Astrocyte of the cerebellum (primary cell): ENCODE data around the gene ST6GALNAC4.

Experiments used
- DNase-seq: peaks from one replicate; pipeline ENCODE4 v3.0.0-alpha.2; 2011; ENCODE audit warnings: low read depth
- H3K4me3 ChIP-seq: 2 replicates; pipeline ENCODE4 v1.5.1; 2011; ENCODE audit warnings: mild to moderate bottlenecking, low read depth, low read length, moderate library complexity
- in situ Hi-C: cut with HindIII; loops from 2 replicates; pipeline ENCODE4 v1.10.0; 2017; ENCODE audit warnings: low sequenced_read_pairs
- TF ChIP-seq, protein P1 (sequence below): IDR thresholded peaks from 2 replicates; pipeline ENCODE4 v1.5.1; 2012; ENCODE audit warnings: low read length, low read depth, moderate library complexity, mild to moderate bottlenecking; ENCODE audit errors: missing control alignments

Gene ST6GALNAC4

DNA sequence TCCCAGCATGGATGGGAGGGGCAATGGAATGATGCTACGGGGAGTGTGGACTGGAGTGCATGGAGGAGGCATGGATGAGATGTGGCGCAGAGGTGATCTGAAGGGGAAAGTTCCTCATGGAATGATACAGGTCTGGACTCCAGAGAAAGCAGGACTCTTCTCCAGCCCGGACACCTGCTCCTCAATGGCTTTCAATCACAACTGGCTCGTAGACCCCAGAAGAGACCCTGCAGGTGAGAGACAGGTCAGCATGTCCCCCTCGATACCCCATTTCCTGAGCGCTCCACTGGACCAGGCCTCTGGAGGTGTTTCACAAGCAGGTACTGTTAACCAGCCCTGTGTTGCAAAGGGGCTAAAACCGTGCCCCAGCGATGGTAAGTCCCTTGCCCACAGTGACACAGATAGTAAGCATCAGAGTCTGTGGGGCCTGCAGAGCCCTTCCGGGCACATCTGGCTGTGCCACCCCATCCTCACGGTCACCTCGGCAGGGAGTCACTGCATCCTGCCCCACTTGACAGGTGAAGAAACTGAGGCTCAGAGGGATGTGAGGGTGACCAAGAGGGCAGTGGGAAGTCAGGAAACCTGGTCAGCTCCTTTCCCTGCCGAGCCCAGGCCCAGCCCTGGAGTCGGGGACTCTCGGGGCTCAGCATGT is 26.3 kb upstream of the ST6GALNAC4 start:
- no peak overlapping the region for H3K4me3 ChIP-seq
- DNase-seq, result no peak
- in situ Hi-C loops, result no loop called here
- TF ChIP-seq, protein P1, sequence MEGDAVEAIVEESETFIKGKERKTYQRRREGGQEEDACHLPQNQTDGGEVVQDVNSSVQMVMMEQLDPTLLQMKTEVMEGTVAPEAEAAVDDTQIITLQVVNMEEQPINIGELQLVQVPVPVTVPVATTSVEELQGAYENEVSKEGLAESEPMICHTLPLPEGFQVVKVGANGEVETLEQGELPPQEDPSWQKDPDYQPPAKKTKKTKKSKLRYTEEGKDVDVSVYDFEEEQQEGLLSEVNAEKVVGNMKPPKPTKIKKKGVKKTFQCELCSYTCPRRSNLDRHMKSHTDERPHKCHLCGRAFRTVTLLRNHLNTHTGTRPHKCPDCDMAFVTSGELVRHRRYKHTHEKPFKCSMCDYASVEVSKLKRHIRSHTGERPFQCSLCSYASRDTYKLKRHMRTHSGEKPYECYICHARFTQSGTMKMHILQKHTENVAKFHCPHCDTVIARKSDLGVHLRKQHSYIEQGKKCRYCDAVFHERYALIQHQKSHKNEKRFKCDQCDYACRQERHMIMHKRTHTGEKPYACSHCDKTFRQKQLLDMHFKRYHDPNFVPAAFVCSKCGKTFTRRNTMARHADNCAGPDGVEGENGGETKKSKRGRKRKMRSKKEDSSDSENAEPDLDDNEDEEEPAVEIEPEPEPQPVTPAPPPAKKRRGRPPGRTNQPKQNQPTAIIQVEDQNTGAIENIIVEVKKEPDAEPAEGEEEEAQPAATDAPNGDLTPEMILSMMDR, result no peak

DNA sequence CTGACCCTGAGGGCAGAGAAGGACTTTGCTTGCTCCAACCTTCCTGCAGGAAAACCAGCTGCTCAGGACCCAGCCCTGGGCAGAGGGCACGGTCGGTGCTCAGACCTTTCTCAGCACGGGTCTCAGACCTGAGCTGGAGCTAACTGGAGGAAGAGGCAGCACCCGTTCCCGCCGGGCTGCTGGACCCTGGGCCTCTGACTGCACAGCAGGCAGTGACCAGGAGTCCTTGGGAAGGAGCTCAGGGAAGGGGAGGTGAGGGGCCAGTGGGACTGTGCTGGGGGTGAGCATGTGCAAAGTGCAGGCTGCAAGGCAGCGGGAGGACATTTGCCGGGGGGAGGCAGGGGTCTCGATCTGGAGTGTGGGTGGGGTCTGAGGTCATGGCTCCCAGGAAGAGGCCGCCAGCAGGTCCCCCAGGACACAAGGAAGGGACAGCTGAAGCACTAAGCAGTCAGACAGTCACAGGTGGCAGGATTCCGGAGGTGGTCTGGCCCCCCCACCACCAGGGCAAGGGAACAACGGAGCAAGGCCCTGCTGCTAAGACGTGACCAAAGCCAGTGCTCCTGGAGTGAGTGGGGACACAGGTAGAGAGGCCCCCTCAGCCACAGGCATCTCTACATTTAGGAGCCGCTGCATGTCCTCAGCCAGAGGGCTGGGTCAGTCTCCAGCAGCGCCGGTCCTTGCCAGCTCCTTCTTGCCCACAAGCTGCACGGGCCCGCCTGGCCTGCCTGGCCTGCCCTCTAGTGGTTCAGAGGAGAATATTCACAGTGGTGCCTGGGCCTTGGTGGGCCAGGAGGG is 25.6 kb upstream of the ST6GALNAC4 start:
- DNase-seq, result no peak
- in situ Hi-C loops, result no loop called here

DNA sequence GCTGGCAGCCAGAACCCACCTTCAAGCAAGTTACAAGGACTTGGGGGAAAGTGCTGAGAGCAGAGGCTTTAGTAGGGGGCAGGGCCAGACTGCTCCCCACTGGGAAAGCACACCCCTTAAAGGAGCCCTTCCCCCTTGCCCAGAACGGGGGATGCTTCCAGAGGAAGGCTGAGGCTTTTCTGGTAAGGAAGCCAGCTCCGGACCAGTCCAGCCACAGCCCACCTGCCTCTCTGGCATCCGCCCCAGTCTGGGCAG is 25.0 kb upstream of the ST6GALNAC4 start:
- in situ Hi-C loops, result no loop called here
- H3K4me3 ChIP-seq, result no peak overlapping the region
- DNase-seq, result no peak
- TF ChIP-seq, protein P1, result no peak

More for the DNA sequence above, 25.6 kb upstream of the ST6GALNAC4 start:
- TF ChIP-seq, protein P1, result peak; percentile 90
- H3K4me3 ChIP-seq, result no peak overlapping the region

DNA sequence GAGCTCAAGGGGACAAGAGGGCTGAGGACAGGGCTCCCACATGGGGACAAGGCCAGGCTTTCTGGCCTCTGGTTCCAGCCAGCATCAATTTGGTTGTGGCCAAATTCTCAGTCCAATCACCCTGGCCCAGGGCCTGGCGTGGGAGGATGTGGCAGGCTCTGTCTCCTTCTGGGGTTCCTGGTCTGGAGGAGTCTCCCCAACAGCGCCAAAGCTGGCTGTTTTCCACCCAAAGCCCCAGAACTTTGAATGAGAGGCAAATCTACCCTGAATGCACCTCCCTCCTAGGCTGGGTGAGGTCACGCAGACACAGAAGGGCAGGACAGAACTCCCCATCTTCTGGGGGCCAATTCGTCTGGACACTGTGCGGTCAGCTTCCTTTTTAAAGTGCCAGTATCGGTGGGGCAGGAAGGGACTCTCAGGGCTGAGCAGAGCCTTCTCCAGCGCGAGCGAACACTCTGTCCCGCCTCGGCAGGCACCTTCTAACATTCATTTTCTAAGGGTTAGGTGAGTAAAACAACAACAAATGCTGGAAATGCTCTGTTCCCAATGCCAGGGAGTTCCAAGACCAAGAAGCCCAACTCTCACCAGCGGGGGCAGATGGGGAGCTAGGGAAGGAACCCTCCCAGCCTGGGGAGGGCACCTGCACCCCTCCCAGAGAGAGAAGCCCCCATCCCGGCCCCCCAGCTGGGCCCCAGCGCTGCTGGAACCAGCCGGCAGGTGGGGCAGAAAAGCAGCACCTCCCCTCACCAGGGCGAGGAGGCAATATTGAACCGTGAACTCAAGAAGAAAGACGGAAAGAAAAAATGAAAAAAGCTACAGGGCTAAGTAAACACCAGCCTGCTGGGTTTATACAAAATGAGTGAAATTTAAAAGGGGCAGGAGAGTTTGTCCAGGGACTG is 24.5 kb upstream of the ST6GALNAC4 start:
- in situ Hi-C loops, result no loop called here
- no peak for DNase-seq
- TF ChIP-seq, protein P1, result no peak
- no peak overlapping the region for H3K4me3 ChIP-seq

DNA sequence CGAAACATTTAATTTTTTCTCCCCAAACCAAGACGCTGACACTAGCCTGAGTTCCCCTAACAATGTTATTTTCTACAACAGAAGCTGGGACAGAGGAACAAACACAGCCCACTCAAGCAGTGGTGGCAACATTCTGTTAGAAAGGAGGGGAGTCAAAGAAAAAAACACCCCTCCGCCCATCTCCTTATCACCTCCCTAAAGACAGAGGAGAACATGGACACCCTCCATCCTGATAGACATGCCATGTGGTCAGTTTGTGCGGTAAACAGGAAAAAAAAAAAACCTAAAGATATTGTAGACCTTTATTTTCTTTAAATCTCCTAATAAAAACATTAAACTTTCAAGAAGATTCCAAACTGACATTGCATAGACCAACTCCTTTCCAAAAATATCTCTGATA is 23.8 kb upstream of the ST6GALNAC4 start:
- TF ChIP-seq, protein P1, result no peak
- in situ Hi-C loops, result no loop called here
- no peak for DNase-seq
- no peak overlapping the region for H3K4me3 ChIP-seq

DNA sequence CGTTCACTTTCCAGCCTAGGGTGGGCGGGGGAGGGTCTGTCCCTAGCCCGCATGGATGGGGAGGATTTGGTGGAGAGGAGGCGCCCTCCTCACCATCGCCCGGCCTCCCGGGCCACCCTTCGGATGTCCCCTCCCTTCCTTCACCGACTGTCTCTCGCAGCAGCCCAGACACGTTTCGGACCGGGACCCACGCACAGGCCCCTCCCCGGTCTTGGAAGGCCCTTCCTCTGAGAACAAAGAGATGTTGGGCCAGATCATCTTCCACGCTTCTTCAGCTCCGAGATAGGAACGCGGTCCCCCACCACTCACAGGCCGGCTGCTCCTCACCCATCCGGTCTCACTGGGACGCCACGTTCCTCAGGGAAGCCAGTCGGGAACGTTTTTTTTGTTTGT is 21.5 kb upstream of the ST6GALNAC4 start:
- H3K4me3 ChIP-seq, result peak overlapping the region; percentile 90
- TF ChIP-seq, protein P1, result no peak
- in situ Hi-C loops, result loop anchor here (10.0 kb wide), 1 partner anchor 157 kb away; no protein-coding TSS in a partner anchor
- DNase-seq, result no peak
